Sigmoid colon (tissue), 4 donors: Measurements from ENCODE around the gene TTC27.

Source experiments
- CTCF ChIP-seq, 4 experiments: fragments of 450-650 bp in 3 of 4; fragments of 200-600 bp in 1 of 4; IDR thresholded peaks; one replicate each; pipeline ENCODE4 v1.5.1; 2016 to 2019; ENCODE audit warnings: antibody characterized with exemption in 4 of 4, mild to moderate bottlenecking in 3 of 4, moderate library complexity in 2 of 4
- EP300 ChIP-seq, 4 donors: sonication (generic); formaldehyde crosslinking; IDR thresholded peaks; one replicate each; pipeline ENCODE4 v1.6.1; 2017; ENCODE audit warnings: antibody characterized with exemption in 4 of 4
- POLR2A ChIP-seq, 2 donors: fragments of 450-650 bp; IDR thresholded peaks; one replicate each; pipeline ENCODE4 v1.6.1; 2016; ENCODE audit warnings: antibody characterized with exemption in 2 of 2, mild to moderate bottlenecking in 2 of 2, moderate library complexity in 2 of 2
- POLR2AphosphoS5 ChIP-seq, 4 donors: sonication (generic); formaldehyde crosslinking; IDR thresholded peaks; one replicate each; pipeline ENCODE4 v1.6.1; 2017; ENCODE audit warnings: antibody characterized with exemption in 4 of 4

GRCh38 chr2:32719430-32719829 lies 91.6 kb downstream of the TTC27 start:
- TF ChIP-seq CTCF (IDR thresholded peaks at IDR 0.05) (no peak), POLR2A (IDR thresholded peaks at IDR 0.05) (no peak), POLR2AphosphoS5 (IDR thresholded peaks at IDR 0.05) (no peak), EP300 (IDR thresholded peaks at IDR 0.05) (no peak)
